Measurements from ENCODE around the gene GPRC5C. TPM values are rescaled to one million over a fixed set of nuclear protein-coding genes. Genes with fewer than 3 reads are reported as not detected.

The GPRC5C gene
- total and polyA plus RNA-seq, 2 of the 13 experiments (the other 11 are each of a cell fraction or from before 2014, with no cell fraction given), result 85.6 to 300 TPM

- TF ChIP-seq PRDM10 (CRISPR knock-in tag; IDR thresholded peaks at IDR 0.05; ENCODE audit: low read depth), result peak; percentile 48; the same call in 1 of the 2 replicates
- TF ChIP-seq NPAS2 (CRISPR knock-in tag; IDR thresholded peaks at IDR 0.05; ENCODE audit: borderline replicate concordance), result no peak
- TF ChIP-seq SAFB2 (CRISPR knock-in tag; IDR thresholded peaks at IDR 0.05; ENCODE audit: borderline replicate concordance, low read depth), result 0 out of 2 replicates have a peak, but pooled peaks have one; percentile 50
- TF ChIP-seq ZNF547 (CRISPR knock-in tag; IDR thresholded peaks at IDR 0.05), result no peak; the same call in 1 of the 2 replicates
- TF ChIP-seq FOXK2 (IDR thresholded peaks at IDR 0.05), result peak; percentile 44; the same call in 1 of the 2 replicates
- no peak for TF ChIP-seq ZNF496 (CRISPR knock-in tag; IDR thresholded peaks at IDR 0.05; ENCODE audit: insufficient replicate concordance)
- TF ChIP-seq RBAK (CRISPR knock-in tag; IDR thresholded peaks at IDR 0.05), result peak; percentile 79; the same call in 1 of the 2 replicates
- no peak for TF ChIP-seq CENPBD1 (CRISPR knock-in tag; IDR thresholded peaks at IDR 0.05; ENCODE audit: borderline replicate concordance, low read depth)
- no peak for TF ChIP-seq HOXA5 (CRISPR knock-in tag; IDR thresholded peaks at IDR 0.05)
- no peak; the same call in 1 of the 2 replicates for TF ChIP-seq ZNF276 (CRISPR knock-in tag; IDR thresholded peaks at IDR 0.05; ENCODE audit: low read depth)
- no peak for TF ChIP-seq CENPX (CRISPR knock-in tag; IDR thresholded peaks at IDR 0.05)
- 0 out of 2 replicates have a peak, but pooled peaks have one; percentile 59 for TF ChIP-seq TOPORS (CRISPR knock-in tag; IDR thresholded peaks at IDR 0.05)
- 0 out of 2 replicates have a peak, but pooled peaks have one; percentile 58 for TF ChIP-seq ZNF546 (CRISPR knock-in tag; conservative IDR thresholded peaks at IDR 0.05)
- TF ChIP-seq U2AF2 (IDR thresholded peaks at IDR 0.05; ENCODE audit: low read depth, low read length), result no peak
- no peak for TF ChIP-seq ZBTB14 (CRISPR knock-in tag; IDR thresholded peaks at IDR 0.05)
- TF ChIP-seq HDAC2 (CRISPR knock-in tag; IDR thresholded peaks at IDR 0.05), result peak; percentile 74
- peak; percentile 50; the same call in 1 of the 2 replicates for TF ChIP-seq RXRA (CRISPR knock-in tag; IDR thresholded peaks at IDR 0.05)
- TF ChIP-seq ZNF468 (CRISPR knock-in tag; IDR thresholded peaks at IDR 0.05), result no peak
- peak; percentile 65; the same call in 1 of the 2 replicates for TF ChIP-seq IRF2 (CRISPR knock-in tag; IDR thresholded peaks at IDR 0.05)
- TF ChIP-seq AGO1 (IDR thresholded peaks at IDR 0.05; ENCODE audit: low read depth, low read length, poor library complexity, severe bottlenecking), result no peak
Measured at GRCh38 chr17:74417178-74418045, 14.5 kb upstream of the GPRC5C start (continued).

All from HepG2 (cell line).